ENCODE measurements around the gene TCF3. TPM values are rescaled to one million over a fixed set of nuclear protein-coding genes. Genes with fewer than 3 reads are reported as not detected.

TCF3 gene
- total and polyA plus RNA-seq, 4 donors, result 18.8 to 94.7 (median 77.5) TPM

DNA sequence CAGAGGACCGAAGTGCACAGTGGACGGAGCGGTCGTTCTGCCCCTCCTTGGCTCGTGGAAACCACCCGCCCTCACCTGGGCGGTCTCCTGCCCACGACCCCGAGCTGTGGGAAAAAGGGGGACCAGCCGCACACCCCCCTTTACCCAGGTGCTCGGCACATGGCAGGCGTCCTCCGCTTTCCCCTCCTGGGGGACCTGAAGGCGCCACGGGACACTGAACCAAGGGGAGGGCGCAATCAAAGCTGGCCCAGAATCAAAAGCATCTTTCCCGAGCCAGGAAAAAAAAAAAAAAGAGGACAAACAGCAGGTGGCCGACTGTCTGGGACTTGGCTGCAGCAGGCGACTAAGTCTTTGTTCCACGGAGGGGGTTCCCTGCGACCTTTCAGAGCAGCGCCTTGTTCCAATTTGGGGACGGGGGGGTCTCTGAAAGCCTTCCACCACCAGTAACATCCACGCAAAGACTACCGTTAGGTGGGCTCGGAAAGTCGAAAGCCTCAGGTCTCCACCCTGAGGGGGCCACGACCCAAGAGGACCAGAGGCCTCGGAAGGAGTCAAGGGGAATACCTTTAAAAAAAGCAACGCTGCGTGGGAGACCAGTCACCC, 60.9 kb downstream of the TCF3 start:
- under 1% methylated on average over 28 of the region's 31 CpGs for WGBS (ENCODE audit: insufficient coverage)
- peaks cover 33% of the 10 kb centered on the region for H3K36me3 ChIP-seq (ENCODE audit: control insufficient read depth, insufficient read depth, low read length)
- peak in 2 of 6 donors; percentile 42 to 64 for DNase-seq (ENCODE audit: low read depth in 4 of 6, low spot score in 6 of 6)

DNA sequence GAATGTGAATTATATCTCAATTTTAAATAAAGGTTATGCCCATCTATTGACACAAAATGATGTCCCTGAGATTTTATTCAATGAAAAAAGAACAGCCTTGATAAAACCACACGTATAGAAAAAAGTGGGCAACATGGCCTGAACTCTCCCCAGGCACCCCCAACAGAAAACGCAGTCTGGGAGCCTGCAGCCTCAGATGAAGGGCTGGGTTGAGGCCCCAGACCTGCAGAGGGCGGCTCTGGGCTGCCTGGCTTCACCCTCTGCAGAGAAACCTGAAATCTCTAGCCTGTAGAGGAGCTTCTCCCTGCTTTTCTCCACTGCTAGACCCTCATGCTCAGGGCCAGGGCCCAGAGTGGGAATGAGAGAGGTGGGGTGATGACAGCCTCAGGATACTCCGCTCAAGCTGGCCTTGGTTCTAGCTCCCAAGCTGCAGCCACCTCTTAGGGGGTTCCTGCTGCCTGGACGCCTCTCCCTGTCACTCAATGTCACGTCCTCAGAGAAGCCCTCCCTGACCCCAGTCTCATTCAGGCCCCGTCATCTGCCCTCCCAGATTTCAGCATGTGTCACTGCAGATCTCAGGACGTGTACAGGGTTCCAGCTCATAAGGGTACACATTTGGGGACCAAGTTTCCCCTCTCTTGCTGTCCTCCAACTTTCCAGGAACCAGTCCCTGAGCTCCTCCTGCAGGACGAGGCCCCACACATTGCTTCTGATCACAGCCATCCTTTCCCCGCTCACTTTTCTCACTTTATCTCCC, 61.6 kb downstream of the TCF3 start:
- Histone ChIP-seq H3K9me3 (ENCODE audit: control insufficient read depth, insufficient read depth, low read length) (no peaks in the 10 kb centered on the region), H3K27ac (ENCODE audit: low read depth, low read length) (no peak overlapping the region), H3K4me3 (ENCODE audit: low read depth, low read length) (peak overlapping the region; percentile 87), H3K4me1 (ENCODE audit: control insufficient read depth, insufficient read depth, low read length) (peaks cover 28% of the 10 kb centered on the region), H3K27me3 (ENCODE audit: control insufficient read depth, insufficient read depth, low read length) (no peaks in the 10 kb centered on the region), H3K36me3 (ENCODE audit: control insufficient read depth, insufficient read depth, low read length) (peaks cover 32% of the 10 kb centered on the region)
- 12% methylated on average over 9 of the region's 10 CpGs for WGBS (ENCODE audit: insufficient coverage)
- no peak for DNase-seq (ENCODE audit: low read depth in 4 of 6, low spot score in 6 of 6)

More for the DNA sequence above, 60.9 kb downstream of the TCF3 start:
- Histone ChIP-seq H3K27me3 (ENCODE audit: control insufficient read depth, insufficient read depth, low read length) (no peaks in the 10 kb centered on the region), H3K4me1 (ENCODE audit: control insufficient read depth, insufficient read depth, low read length) (peaks cover 28% of the 10 kb centered on the region), H3K9me3 (ENCODE audit: control insufficient read depth, insufficient read depth, low read length) (no peaks in the 10 kb centered on the region), H3K4me3 (ENCODE audit: low read depth, low read length) (peak overlapping the region; percentile 87), H3K27ac (ENCODE audit: low read depth, low read length) (peak overlapping the region; percentile 85)

DNA sequence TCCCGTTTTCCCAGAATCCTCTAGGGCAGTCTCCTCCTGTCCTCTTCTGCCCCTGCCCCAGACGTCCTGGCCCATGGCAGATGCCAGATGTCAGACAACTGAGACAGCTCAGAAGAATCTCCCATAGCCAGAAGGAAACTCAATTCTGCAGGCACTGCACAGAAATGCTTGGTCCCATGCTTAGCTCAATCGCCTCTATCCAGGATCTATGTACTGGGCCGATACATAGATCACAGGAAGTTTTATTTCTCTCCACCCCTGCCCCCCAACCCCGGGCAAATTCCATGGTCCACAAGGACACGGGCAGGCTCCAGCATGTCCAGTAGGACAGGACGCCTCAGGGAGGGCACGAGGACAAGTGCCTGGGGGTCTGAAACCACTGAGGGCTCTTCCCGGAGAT, 64.5 kb downstream of the TCF3 start:
- 81% methylated on average over 8 of the region's 9 CpGs for WGBS (ENCODE audit: insufficient coverage)
- Histone ChIP-seq H3K4me1 (ENCODE audit: control insufficient read depth, insufficient read depth, low read length) (peaks cover 20% of the 10 kb centered on the region), H3K4me3 (ENCODE audit: low read depth, low read length) (no peak overlapping the region), H3K9me3 (ENCODE audit: control insufficient read depth, insufficient read depth, low read length) (no peaks in the 10 kb centered on the region), H3K36me3 (ENCODE audit: control insufficient read depth, insufficient read depth, low read length) (peaks cover 46% of the 10 kb centered on the region), H3K27me3 (ENCODE audit: control insufficient read depth, insufficient read depth, low read length) (no peaks in the 10 kb centered on the region), H3K27ac (ENCODE audit: low read depth, low read length) (no peak overlapping the region)
- DNase-seq (ENCODE audit: low read depth in 4 of 6, low spot score in 6 of 6), result no peak

DNA sequence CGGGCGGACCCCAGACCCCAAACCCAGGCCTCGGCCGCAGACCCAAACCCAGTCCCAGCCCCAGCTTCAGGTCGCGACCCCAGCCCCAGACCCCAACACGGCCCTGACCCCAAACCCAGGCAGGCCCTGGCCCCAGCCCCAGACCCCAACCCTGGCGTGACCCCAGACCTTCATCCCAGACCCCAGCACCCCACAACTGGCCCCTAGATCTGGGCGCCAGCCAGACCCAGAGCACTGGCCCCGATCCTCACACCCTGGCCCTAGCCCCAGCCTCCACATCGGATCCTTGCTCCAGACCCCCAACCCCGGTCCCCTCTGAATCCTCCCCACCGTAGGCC, 67.2 kb downstream of the TCF3 start:
- Histone ChIP-seq H3K27me3 (ENCODE audit: control insufficient read depth, insufficient read depth, low read length) (no peaks in the 10 kb centered on the region), H3K9me3 (ENCODE audit: control insufficient read depth, insufficient read depth, low read length) (no peaks in the 10 kb centered on the region), H3K4me3 (ENCODE audit: low read depth, low read length) (no peak overlapping the region), H3K27ac (ENCODE audit: low read depth, low read length) (no peak overlapping the region), H3K4me1 (ENCODE audit: control insufficient read depth, insufficient read depth, low read length) (peaks cover 2% of the 10 kb centered on the region), H3K36me3 (ENCODE audit: control insufficient read depth, insufficient read depth, low read length) (peaks cover 72% of the 10 kb centered on the region)
- no peak for DNase-seq (ENCODE audit: low read depth in 4 of 6, low spot score in 6 of 6)
- 78% methylated on average over 13 of the region's 13 CpGs for WGBS (ENCODE audit: insufficient coverage)

DNA sequence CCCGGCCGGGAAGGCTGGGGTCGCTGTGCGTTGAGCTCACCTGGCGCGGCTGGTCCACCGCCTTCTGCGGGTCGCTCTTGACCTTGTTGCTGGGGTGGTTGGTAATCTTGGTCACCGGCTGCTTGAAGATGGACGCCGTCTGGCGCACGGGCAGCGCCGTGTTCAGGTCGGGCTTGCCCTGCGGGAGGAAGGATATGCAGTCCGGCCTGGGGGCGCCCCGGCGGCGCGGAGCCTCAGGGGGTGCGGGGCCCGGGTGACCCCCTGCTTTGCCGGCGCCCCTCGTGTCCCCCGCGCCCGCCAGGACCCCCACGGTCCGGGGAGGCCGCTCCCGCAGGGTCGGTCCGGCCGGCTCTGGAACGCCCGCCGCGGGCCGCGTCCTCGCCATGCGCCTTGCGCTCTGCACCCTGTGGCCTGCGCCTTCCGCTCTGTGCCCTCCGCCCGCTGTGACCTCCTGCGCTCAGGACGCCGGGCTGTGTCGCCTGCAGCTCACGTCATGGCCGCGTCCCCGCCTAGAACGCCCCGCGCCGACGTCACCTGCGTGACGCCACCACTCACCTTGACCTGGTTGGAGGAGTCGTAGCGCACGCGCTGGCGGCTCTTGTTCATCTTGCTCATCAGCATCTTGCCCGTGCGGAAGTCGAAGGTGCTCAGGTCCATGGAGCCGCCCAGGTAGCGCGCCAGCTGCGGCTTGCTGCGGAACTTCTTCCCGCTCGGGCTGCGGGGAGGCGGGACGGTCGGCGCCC, 67.7 kb downstream of the TCF3 start:
- 86% methylated on average over 83 of the region's 87 CpGs for WGBS (ENCODE audit: insufficient coverage)
- no peak for DNase-seq (ENCODE audit: low read depth in 4 of 6, low spot score in 6 of 6)
- Histone ChIP-seq H3K27me3 (ENCODE audit: control insufficient read depth, insufficient read depth, low read length) (no peaks in the 10 kb centered on the region), H3K27ac (ENCODE audit: low read depth, low read length) (no peak overlapping the region), H3K9me3 (ENCODE audit: control insufficient read depth, insufficient read depth, low read length) (no peaks in the 10 kb centered on the region), H3K36me3 (ENCODE audit: control insufficient read depth, insufficient read depth, low read length) (peaks cover 74% of the 10 kb centered on the region), H3K4me1 (ENCODE audit: control insufficient read depth, insufficient read depth, low read length) (no peaks in the 10 kb centered on the region), H3K4me3 (ENCODE audit: low read depth, low read length) (no peak overlapping the region)

DNA sequence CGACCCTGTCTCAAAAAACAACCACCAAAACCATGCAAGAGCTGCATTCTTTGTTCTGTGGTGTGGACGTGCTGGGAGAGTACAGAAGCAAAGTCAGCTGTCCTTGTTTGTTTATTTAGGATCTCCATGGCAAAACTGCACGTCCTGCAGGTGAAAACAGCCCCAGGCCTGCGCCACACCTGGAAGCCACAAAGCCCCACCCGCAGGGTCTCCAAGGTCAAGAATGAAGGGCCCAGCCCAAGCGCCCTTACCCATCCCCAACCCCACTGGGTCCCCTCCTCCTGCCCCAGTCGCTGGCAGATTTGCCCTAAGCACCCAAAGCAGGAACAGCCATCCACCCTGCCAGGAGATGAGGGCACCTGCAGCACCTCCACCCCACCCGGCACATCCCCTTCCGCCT, 70.2 kb downstream of the TCF3 start:
- no peak for DNase-seq (ENCODE audit: low read depth in 4 of 6, low spot score in 6 of 6)
- H3K36me3 ChIP-seq (ENCODE audit: control insufficient read depth, insufficient read depth, low read length), result peaks cover 90% of the 10 kb centered on the region
- H3K27me3 ChIP-seq (ENCODE audit: control insufficient read depth, insufficient read depth, low read length), result no peaks in the 10 kb centered on the region
- H3K27ac ChIP-seq (ENCODE audit: low read depth, low read length), result no peak overlapping the region
- H3K4me1 ChIP-seq (ENCODE audit: control insufficient read depth, insufficient read depth, low read length), result no peaks in the 10 kb centered on the region
- H3K4me3 ChIP-seq (ENCODE audit: low read depth, low read length), result no peak overlapping the region
- no peaks in the 10 kb centered on the region for H3K9me3 ChIP-seq (ENCODE audit: control insufficient read depth, insufficient read depth, low read length)
- WGBS (ENCODE audit: insufficient coverage), result 98% methylated on average over 7 of the region's 9 CpGs

DNA sequence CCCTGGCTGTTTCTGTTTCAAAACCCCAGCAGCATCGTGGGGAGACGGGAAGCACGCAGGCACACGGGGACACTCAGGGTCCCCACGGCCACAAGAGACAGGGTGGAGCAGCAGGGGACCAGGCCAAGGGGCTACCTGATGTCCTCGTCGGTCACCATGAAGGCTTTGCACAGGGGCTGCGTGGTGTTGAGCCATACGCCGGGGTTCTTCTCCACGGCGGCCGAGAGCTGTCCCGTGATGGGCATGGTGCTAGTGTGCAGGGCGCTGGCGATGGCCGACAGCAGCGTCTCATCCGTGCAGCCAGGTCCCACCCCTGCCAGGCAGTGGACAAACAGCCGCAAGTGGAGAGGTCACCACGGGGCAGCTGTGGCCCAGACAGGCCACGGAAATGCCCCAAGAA, 71.5 kb downstream of the TCF3 start:
- Histone ChIP-seq H3K4me3 (ENCODE audit: low read depth, low read length) (no peak overlapping the region), H3K9me3 (ENCODE audit: control insufficient read depth, insufficient read depth, low read length) (no peaks in the 10 kb centered on the region), H3K36me3 (ENCODE audit: control insufficient read depth, insufficient read depth, low read length) (peaks cover 98% of the 10 kb centered on the region), H3K27me3 (ENCODE audit: control insufficient read depth, insufficient read depth, low read length) (no peaks in the 10 kb centered on the region), H3K27ac (ENCODE audit: low read depth, low read length) (no peak overlapping the region), H3K4me1 (ENCODE audit: control insufficient read depth, insufficient read depth, low read length) (no peaks in the 10 kb centered on the region)
- no peak for DNase-seq (ENCODE audit: low read depth in 4 of 6, low spot score in 6 of 6)
- 94% methylated on average over 22 of the region's 22 CpGs for WGBS (ENCODE audit: insufficient coverage)

DNA sequence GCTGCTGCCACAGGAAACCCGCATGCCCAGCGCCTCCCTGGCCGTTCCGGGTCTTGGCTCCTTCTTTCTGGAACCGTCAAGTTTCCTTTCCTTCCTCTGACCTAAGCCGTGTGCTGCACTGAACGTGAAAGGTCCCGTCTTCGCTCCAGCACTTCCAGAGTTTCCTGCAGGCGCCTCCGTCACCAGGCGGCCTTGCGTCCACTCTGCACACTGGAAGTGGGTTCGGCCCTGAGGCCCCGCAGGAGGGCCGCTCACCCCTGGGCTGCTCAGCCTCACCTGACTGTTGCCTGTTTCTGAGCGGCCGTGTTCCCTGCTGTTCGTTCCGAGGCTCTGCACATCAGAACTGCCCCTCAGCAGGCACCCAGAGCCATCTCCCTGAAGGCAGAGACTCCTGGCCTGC, 72.0 kb downstream of the TCF3 start:
- peaks cover 99% of the 10 kb centered on the region for H3K36me3 ChIP-seq (ENCODE audit: control insufficient read depth, insufficient read depth, low read length)
- no peak for DNase-seq (ENCODE audit: low read depth in 4 of 6, low spot score in 6 of 6)
- WGBS (ENCODE audit: insufficient coverage), result 93% methylated on average over 20 of the region's 20 CpGs

DNA sequence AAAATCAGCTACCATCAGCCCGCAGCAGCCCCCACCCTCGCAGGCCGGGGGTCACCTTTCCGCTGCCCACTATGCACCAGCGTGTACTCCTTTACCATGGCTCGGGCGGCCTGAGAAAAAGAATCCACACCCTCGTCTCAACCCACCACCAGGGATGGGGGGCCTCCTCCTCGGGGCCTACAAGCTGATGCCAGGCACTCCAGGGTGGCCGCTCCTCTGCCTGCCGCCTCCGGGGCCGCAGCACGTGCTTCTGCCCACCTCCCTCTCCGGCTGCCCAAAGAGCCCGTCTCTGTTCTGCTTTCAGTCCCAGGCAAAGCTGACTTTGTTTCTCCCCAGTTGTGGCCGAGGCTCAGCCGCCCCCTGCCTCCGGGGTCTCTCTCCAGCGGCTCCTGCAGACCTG, 73.2 kb downstream of the TCF3 start:
- Histone ChIP-seq H3K27ac (ENCODE audit: low read depth, low read length) (no peak overlapping the region), H3K9me3 (ENCODE audit: control insufficient read depth, insufficient read depth, low read length) (no peaks in the 10 kb centered on the region), H3K36me3 (ENCODE audit: control insufficient read depth, insufficient read depth, low read length) (peaks cover 99% of the 10 kb centered on the region), H3K4me1 (ENCODE audit: control insufficient read depth, insufficient read depth, low read length) (no peaks in the 10 kb centered on the region), H3K4me3 (ENCODE audit: low read depth, low read length) (no peak overlapping the region), H3K27me3 (ENCODE audit: control insufficient read depth, insufficient read depth, low read length) (no peaks in the 10 kb centered on the region)
- 97% methylated on average over 20 of the region's 20 CpGs for WGBS (ENCODE audit: insufficient coverage)
- DNase-seq (ENCODE audit: low read depth in 4 of 6, low spot score in 6 of 6), result no peak

More for the DNA sequence above, 72.0 kb downstream of the TCF3 start:
- Histone ChIP-seq H3K27me3 (ENCODE audit: control insufficient read depth, insufficient read depth, low read length) (no peaks in the 10 kb centered on the region), H3K27ac (ENCODE audit: low read depth, low read length) (no peak overlapping the region), H3K4me3 (ENCODE audit: low read depth, low read length) (no peak overlapping the region), H3K4me1 (ENCODE audit: control insufficient read depth, insufficient read depth, low read length) (no peaks in the 10 kb centered on the region), H3K9me3 (ENCODE audit: control insufficient read depth, insufficient read depth, low read length) (no peaks in the 10 kb centered on the region)

Data from spinal cord (tissue), 10 donors.